GM19099 (cell line): Measurements from ENCODE around the gene FTO.

ENCODE experiments used
- POLR2A ChIP-seq: IDR thresholded peaks from 3 replicates; pipeline ENCODE4 v1.6.1; 2011; ENCODE audit warnings: low read depth; ENCODE audit not compliant: insufficient read length; ENCODE audit errors: extremely low read depth

FTO gene

DNA sequence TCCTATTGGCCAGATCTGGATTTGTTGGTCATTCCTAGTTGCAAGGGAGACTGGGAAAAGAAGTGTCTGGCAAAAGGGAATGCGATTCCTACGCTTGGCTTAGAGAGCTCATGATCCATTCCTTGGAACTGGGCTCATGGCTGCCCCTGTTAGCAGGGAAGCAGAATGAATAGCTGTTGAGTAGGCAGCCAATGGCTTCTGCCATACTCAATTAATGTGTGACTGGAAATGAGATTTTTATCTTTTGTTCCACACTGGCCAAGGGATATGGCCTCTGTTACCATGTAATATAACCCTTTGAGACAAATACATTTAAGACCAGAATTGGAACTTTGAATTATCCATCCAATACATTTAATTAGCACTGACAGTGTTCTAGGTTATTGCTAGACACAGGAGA, 31.0 kb downstream of the FTO start:
- no peak for TF ChIP-seq POLR2A

DNA sequence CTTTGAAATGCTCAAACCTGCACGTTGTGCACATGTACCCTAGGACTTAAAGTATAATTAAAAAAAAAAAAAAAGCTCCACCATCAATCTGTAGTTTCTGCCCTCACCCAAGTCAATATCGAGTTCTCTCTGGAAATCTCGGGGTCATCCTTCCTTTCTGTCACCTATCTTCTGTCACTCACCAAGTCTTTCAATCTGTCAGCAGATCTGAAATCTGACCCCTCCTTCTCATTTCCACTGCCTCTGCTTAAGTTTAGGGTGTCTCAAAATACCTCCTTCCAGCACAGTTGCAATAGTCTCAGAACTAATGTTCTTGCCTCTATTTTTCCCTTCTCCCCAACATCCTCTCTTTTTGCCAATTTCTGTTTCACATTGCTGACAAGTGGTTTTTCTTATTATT, 32.3 kb downstream of the FTO start:
- TF ChIP-seq POLR2A: no peak

- TF ChIP-seq POLR2A: no peak
These were observed 33.6 kb downstream of the FTO start for GRCh38 chr16:53737552-53737951.

- TF ChIP-seq POLR2A: no peak
These were observed 36.5 kb downstream of the FTO start for GRCh38 chr16:53740476-53740875.

- TF ChIP-seq POLR2A: no peak
These were observed 37.1 kb downstream of the FTO start for GRCh38 chr16:53740933-53741531.

- no peak for TF ChIP-seq POLR2A
These were observed 37.6 kb downstream of the FTO start for GRCh38 chr16:53741546-53741945.

GRCh38 chr16:53743149-53743566, 39.2 kb downstream of the FTO start:
- TF ChIP-seq POLR2A: no peak

DNA sequence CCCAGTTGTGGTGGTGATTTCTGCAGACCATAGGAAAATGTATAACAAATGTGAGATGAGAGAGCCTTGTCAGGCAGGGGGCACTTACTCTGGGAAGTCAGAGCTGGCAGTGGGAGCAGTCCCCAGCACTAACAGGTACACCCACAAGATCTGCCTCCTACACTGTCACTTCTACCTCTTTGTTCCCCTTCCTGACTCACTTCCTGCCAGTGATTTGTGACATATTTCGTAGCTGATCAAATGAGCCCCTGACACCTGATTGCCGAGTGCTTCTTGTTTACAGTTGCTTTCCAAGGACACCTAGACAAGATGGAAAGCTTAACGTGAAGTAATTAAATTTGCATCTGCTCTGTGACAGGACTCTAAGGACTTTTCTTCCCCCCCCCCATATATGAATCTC, 40.5 kb downstream of the FTO start:
- no peak for TF ChIP-seq POLR2A

DNA sequence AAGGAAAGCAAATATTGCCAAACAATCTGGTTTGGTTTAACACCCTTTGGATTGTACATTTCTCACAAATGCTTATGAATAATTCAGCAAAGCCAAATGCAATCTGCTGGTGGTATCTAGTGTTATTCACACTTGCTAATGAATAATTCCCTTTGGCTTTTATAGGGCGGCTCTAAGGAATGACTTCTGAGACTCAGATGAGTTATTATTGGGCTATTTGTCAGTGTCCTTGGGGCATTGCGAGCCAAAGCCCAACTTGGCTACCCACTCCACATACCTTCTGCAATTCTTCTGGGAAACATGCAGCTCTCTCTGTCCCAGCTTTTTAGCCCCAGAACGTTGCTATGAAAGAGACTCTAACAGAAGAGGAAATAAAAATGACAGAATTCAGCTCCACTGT, 41.1 kb downstream of the FTO start:
- no peak for TF ChIP-seq POLR2A

DNA sequence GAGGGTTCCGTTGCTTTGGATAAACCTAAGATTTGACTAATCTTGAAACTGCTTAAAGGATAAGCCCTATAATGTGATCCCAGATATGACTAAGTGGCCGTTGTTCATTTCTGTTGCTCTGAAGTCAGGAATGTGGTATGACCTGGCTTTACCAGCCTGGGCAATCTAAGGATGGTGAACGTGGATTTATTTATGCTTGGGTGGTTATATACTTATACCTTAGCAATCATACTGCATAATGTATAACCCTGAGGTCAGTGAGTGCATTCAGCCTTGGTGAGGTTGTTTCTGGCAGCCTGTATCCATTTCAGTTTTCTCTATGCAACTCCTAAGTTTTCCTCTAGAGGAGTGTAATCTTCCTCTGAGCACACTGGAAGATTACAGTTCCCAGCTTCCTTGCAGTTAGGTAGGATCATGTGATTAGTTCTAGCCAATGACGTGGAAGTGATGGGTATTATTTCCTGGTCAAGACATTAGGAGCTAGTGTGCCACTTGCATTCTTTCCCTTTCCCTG, 41.9 kb downstream of the FTO start:
- no peak for TF ChIP-seq POLR2A

GRCh38 chr16:53752560-53752959, 48.6 kb downstream of the FTO start:
- no peak for TF ChIP-seq POLR2A

GRCh38 chr16:53753431-53753830, 49.5 kb downstream of the FTO start:
- no peak for TF ChIP-seq POLR2A

DNA sequence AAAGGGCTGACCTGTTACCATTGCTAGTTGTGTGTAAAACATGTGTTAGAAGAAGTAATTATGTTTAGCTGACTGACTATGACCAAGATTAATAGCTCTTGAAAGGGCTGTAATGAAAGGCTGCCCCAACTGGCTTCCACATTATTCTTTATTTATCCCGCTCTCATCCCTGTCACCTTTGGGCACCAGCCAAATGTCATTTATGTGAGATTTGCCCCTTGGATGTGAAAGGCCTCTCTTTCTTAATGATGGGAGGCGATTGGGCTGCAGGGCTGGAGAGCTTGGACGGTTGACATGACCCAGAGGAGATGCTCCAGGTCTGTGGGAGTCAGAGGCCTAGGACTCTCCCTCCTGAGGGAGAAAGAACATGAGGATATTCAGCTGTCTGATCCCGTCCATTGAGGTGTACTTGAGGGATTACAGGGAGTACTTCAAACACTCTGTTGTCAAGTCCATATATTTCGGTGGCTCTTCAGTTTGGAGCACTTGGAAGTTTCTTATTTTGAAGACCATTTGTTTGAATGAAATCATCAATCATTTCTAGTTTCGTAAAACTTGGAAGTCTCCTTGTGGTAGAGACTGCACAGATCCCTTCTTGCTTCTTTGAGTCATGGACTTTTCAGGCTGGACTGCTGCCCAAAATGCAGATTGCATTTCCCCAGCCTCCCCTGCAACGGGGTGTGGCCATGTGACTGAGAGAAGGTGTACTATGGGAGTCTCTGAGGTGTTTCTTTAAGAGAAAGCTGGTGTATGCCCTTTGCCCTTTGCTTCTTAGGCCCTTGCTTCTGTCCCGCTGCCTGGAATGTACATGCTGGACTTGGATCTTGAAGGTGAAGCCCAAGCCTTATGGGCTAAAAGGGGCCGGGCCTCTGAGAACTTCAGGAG, 51.3 kb downstream of the FTO start:
- TF ChIP-seq POLR2A: no peak

DNA sequence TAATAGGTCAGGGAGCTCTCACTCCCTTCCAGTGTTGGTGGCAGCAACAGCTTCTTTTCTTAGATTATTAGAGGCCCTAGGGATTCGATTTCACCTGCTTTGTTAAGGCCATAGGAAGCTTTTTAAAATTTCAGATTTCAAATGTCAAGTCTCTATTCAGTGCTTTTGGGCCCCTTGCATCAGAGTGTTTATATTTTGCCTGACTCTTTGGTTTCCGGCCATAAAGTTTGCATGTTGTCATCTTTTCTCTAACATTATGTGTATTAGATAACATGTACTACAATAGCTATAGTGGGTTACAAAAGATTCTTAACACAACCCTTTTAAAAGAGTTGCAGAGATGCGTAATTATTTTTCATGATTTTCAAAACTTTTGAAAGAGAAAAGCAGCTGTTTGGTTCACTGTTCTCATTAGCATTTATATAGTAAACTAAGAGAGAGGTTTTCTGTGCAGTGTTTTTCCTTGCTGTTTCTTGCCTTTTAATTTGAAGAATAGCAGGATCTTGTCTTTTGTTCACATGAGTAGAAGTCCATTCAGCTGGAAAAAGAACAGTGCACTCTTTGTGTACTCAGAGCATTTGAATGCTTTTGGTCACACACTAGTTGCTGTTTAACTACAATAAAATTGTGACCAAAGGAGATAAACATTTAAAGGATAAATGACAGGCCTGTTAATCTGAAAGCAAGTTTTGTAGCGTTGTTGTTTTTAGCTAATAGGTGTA, 52.5 kb downstream of the FTO start:
- TF ChIP-seq POLR2A: no peak

GRCh38 chr16:53757971-53758609, 54.1 kb downstream of the FTO start:
- no peak for TF ChIP-seq POLR2A
